ENCODE results near the gene LTV1.

LTV1 gene

GRCh38 chr6:143894655-143895054 lies 51.5 kb downstream of the LTV1 start:
- DNase-seq (ENCODE audit: low read depth) = no peak

GRCh38 chr6:143896126-143896860 lies 53.2 kb downstream of the LTV1 start:
- DNase-seq (ENCODE audit: low read depth) = no peak

GRCh38 chr6:143900358-143900757 lies 57.2 kb downstream of the LTV1 start:
- no peak for DNase-seq (ENCODE audit: low read depth)

DNA sequence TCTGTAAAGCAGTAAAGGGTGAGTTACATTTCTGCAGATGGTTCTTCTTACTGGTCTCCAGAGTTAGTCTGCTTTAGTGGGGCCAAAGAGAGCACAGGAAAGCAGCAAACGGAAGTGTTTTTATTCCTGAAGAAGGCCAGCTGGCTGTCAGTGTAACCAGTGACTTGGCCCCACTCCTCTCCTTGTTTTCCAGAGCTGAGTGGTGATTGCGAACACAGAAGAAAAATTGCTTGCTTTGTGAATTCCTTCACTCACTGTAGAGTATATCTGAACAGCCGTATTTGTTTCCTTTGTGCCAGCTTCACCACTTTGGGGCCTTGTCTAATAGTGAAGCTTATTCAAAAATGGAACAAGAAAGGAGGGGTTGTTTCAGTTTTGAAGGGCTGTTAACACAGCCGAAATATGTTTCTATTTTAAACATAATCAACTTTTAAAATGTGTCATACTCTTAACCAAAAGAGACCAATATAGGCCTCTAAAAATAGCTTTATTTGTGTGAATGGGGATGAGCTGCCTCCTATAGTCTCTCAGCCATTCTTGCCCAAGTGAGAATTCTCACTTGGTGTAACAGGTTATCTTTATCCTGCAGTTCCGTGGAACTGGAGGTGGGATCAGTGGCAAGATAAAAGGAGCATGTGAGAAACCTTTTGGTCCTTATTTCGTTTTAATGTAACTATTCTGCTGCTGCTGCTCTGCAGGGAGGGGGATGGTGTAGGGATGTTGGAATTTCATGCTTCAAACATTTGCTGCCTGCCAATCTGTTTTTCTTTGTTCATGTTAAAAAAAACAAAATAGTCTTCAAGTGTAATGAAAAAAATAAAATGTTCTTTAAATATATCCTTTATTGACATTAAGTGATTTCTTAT lies 59.0 kb downstream of the LTV1 start:
- no peak for DNase-seq (ENCODE audit: low read depth)

DNA sequence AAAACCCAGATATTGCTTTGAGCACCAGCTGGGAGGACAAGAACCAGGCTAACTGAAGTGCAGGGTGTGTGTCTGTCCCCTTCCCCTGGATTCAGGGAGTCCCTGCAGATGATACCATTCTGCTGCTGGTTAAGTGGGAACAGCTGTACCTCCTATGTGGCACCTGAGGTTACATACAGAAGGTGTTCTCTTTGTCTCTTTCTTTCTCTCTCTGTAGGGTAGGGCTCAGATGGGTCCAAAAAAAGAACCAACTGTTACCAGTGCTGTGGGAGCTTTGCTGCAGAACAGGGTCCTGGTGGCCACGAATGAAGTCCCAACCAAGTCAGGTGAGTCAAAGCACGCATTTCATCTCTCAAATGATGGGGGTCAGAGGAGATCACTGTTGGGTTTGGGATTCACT lies 59.7 kb downstream of the LTV1 start:
- DNase-seq (ENCODE audit: low read depth) = no peak

- DNase-seq (ENCODE audit: low read depth) = no peak
Measured at GRCh38 chr6:143911028-143911427, 67.9 kb downstream of the LTV1 start.

- no peak for DNase-seq (ENCODE audit: low read depth)
Measured at GRCh38 chr6:143912671-143913070, 69.5 kb downstream of the LTV1 start.
